GM19467 (cell line): ENCODE data around the gene SAP30BP.

ENCODE experiments used
- ATAC-seq: cut with Tn5 transposase; IDR thresholded peaks from one replicate; pipeline ENCODE4 v1.9.1; 2021; ENCODE audit warnings: mild to moderate bottlenecking, moderate library complexity; ENCODE audit not compliant: unreplicated experiment

The SAP30BP gene

GRCh38 chr17:75666959-75667790, at the start of gene SAP30BP, which contains the start of gene RECQL5:
Gene SAP30BP, plus strand, starts transcription at chr17:75667338. Its CDS starts 35 bp downstream, at chr17:75667373.
Gene RECQL5, minus strand, starts transcription at chr17:75667154. Its CDS starts 597 bp downstream, at chr17:75666557.
- ATAC-seq: peak; percentile 69

- no peak for ATAC-seq
Measured at GRCh38 chr17:75617675-75618074, 49.5 kb upstream of the SAP30BP start.

GRCh38 chr17:75619506-75620431, 47.4 kb upstream of the SAP30BP start:
- ATAC-seq: no peak

GRCh38 chr17:75621489-75621888, 45.6 kb upstream of the SAP30BP start:
- ATAC-seq: no peak

GRCh38 chr17:75622076-75622475, 45.1 kb upstream of the SAP30BP start:
- no peak for ATAC-seq

GRCh38 chr17:75622771-75623273, 44.3 kb upstream of the SAP30BP start:
- no peak for ATAC-seq

DNA sequence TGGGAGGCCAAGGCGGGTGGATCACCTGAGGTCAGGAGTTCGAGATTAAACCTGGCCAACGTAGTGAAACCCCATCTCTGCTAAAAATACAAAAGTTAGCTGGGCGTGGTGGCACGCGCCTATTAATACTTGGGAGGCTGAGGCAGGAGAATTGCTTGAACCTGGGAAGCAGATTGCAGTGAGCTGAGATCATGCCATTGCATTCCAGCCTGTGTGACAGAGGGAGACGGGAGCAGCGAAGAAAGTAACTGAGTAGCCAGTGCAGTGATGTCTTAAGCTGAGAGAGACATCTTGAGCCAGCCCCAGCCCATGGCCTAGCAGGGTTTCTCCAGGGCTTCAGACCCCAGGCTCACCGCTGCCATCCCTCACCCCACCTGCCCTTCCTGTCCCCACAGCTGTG, 43.8 kb upstream of the SAP30BP start:
- no peak for ATAC-seq

DNA sequence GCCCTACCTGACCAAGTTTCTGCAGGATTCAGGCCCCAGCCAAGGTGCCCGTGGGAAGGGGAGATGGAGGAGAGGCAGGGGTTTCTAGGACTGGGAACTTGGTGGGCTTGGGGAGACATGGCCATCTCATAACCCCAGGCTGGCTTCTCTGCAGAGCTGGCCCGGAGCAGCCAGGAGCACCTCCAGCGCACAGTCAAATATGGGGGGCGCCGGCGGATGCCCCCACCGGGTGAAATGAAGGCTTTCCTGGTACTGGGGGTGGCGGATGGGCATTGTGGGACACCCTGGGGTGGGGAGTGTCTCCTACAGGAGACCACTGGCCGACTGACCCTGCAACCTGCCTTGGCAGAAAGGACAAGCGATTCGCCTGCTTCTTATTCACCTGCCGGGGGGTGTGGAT, 43.1 kb upstream of the SAP30BP start:
- no peak for ATAC-seq

DNA sequence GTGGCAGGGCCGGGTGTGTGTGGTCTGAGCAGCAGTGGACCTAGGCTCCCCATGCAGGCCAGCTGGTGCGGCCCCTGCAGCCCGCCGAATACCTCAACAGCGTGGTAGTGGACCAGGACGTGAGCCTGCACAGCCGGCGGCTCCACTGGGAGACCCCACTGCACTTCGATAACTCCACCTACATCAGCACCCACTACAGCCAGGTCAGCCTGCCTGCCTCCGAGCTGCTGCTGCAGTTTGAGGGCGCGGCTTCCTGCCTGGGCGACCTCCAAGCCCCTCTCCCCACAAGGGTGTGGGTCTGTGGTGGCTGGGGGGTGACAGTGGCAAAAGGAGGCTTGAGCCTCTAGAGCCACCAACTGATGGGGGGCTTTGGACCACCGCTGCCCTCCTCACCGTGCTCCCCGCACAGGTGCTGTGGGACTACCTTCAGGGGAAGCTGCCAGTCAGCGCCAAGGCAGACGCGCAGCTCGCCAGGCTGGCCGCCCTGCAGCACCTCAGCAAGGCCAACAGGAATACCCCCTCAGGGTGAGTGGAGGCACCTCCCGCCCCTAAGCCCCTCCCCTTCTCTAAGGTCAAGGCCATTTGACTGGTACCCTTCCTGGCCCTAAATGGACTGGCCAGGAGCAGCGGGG, 42.3 kb upstream of the SAP30BP start:
- ATAC-seq: no peak

GRCh38 chr17:75625813-75626486, 41.2 kb upstream of the SAP30BP start:
- ATAC-seq: no peak

GRCh38 chr17:75626496-75627038, 40.6 kb upstream of the SAP30BP start:
- ATAC-seq: no peak

DNA sequence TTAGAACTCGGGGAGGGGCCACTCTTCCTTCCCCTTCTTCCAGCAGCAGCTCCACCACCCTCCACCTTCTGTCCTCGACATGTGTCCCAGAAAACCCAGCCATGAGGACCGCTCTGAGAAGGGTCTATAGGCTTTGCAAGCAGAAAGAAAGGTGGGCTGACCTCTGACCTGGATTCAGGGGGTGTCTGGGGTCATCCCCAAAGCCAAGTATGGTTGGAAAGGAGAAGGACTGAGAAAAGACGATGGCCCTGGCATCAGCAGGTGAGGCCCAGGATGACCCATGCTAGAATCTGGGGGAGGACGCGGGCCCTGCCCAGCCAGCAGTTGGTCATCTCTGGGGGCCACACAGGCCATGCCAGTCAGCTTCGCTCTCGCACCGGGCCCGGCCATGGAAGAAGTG, 40.0 kb upstream of the SAP30BP start:
- ATAC-seq: no peak

GRCh38 chr17:75628425-75628824, 38.7 kb upstream of the SAP30BP start:
- ATAC-seq: no peak

GRCh38 chr17:75629157-75629556, 38.0 kb upstream of the SAP30BP start:
- no peak for ATAC-seq

DNA sequence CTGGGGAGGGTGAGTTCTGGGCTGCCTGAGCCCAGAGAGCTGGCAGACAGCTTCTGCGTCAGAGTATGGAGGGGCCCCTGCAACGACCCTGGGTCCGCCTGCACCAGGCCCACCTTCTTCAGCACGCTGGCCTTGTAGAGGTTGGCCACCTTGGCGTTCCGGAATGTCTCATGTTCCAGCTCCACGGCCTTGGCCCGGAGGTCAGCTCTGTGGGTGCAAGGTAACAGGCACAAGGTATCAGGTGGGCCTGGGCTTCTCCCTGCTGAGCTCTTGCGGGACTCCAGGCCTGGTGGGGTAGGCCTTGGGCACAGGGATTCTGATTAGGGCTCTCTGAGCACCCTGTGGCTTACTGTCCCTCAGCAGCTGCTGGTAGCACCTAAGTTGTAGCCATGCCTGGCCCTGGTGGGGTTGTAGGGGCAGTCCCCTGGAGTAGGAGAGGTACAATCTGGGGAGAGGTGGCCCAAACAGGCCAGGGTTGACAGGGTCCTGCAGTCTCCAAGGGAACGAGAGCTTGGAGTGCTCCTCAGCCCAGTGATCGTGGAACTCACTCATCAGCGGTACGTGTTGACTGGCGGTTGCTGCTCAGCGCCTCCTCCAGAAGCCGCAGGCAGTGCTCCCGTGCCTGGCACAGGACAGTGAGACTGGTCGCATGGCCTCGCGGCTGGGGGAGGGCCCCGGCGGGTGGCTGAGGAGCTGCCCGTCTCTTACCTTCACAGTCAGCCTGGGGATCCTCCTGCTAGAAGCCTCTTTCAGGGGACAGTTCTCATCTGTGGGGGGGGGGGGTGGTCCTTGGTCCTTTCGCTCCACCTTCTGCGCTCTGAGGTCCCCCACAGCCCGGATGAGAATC, 36.8 kb upstream of the SAP30BP start:
- ATAC-seq: no peak

GRCh38 chr17:75631353-75631752, 35.8 kb upstream of the SAP30BP start:
- ATAC-seq: no peak

GRCh38 chr17:75632428-75632827, 34.7 kb upstream of the SAP30BP start:
- no peak for ATAC-seq

- peak; percentile 55 for ATAC-seq
Measured at GRCh38 chr17:75632863-75633485, 34.2 kb upstream of the SAP30BP start, which contains the start of gene SMIM5. Gene SMIM5, plus strand, starts transcription at chr17:75633434. Its CDS starts 6,768 bp downstream, at chr17:75640202.
